Measurements from ENCODE around the gene KLK12. TPM values are rescaled to one million over a fixed set of nuclear protein-coding genes. Genes with fewer than 3 reads are reported as not detected.

KLK12 gene
- total RNA-seq (not detected), polyA plus RNA-seq (under 1 TPM in 1 of 3 donors, not detected in 2; 0.16 TPM)
- long read RNA-seq, donor 1: 0 reads
- long read RNA-seq, donor 2: 0 reads

GRCh38 chr19:51034704-51035103 lies at the start of gene KLK12:
TSS of gene KLK12 (minus strand) at chr19:51035002. CDS start at chr19:51034621, 381 bp downstream.
- no peaks in the 10 kb centered on the region for H3K9me3 ChIP-seq
- no peaks in the 10 kb centered on the region for H3K4me1 ChIP-seq
- no peak within 1 kb of the TSS for H3K27ac ChIP-seq
- 48 to 64% (median 56%) methylated on average over 11 of the region's 11 CpGs for WGBS, 5 donors
- no peak for DNase-seq
- H3K36me3 ChIP-seq: no peaks in the 10 kb centered on the region
- TF ChIP-seq CTCF (IDR thresholded peaks at IDR 0.05 in 8 of 11, conservative IDR thresholded peaks at IDR 0.05 in 3 of 11) (no peak), POLR2AphosphoS5 (IDR thresholded peaks at IDR 0.05) (no peak), POLR2A (IDR thresholded peaks at IDR 0.05) (no peak)
- intact Hi-C loops (cut with DNase I; ENCODE audit: low total_unique reads): no loop called here
- H3K4me3 ChIP-seq: no peak within 1 kb of the TSS
- H3K27me3 ChIP-seq (replicated peaks in 1 of 7): peaks cover 0 to 53% (median 0%) of the 10 kb centered on the region in 7 donors

- H3K27ac ChIP-seq: no peak overlapping the region
- peaks cover 0 to 18% (median 0%) of the 10 kb centered on the region in 7 donors for H3K27me3 ChIP-seq (replicated peaks in 1 of 7)
- no peak for DNase-seq
- WGBS, 5 donors: 79 to 87% (median 83%) methylated on average over 7 of the region's 7 CpGs
- TF ChIP-seq POLR2A (IDR thresholded peaks at IDR 0.05) (no peak), POLR2AphosphoS5 (IDR thresholded peaks at IDR 0.05) (no peak), CTCF (IDR thresholded peaks at IDR 0.05 in 8 of 11, conservative IDR thresholded peaks at IDR 0.05 in 3 of 11) (no peak)
- intact Hi-C loops (cut with DNase I; ENCODE audit: low total_unique reads): no loop called here
- H3K36me3 ChIP-seq: no peaks in the 10 kb centered on the region
- H3K4me3 ChIP-seq: no peak overlapping the region
- no peaks in the 10 kb centered on the region for H3K9me3 ChIP-seq
- H3K4me1 ChIP-seq: no peaks in the 10 kb centered on the region
These were observed 49.7 kb upstream of the KLK12 start for GRCh38 chr19:51084505-51084904.

GRCh38 chr19:51083783-51084182 lies 49.0 kb upstream of the KLK12 start:
- H3K36me3 ChIP-seq: no peaks in the 10 kb centered on the region
- TF ChIP-seq POLR2A (IDR thresholded peaks at IDR 0.05) (no peak), POLR2AphosphoS5 (IDR thresholded peaks at IDR 0.05) (no peak), CTCF (IDR thresholded peaks at IDR 0.05 in 8 of 11, conservative IDR thresholded peaks at IDR 0.05 in 3 of 11) (no peak)
- no peaks in the 10 kb centered on the region for H3K4me1 ChIP-seq
- 79 to 80% (median 79%) methylated on average over 14 of the region's 14 CpGs for WGBS, 5 donors
- H3K4me3 ChIP-seq: no peak overlapping the region
- H3K27ac ChIP-seq: no peak overlapping the region
- no peak for DNase-seq
- intact Hi-C loops (cut with DNase I; ENCODE audit: low total_unique reads): no loop called here
- H3K9me3 ChIP-seq: no peaks in the 10 kb centered on the region
- peaks cover 0 to 18% (median 0%) of the 10 kb centered on the region in 7 donors for H3K27me3 ChIP-seq (replicated peaks in 1 of 7)

GRCh38 chr19:51083181-51083580 lies 48.4 kb upstream of the KLK12 start:
- H3K27me3 ChIP-seq (replicated peaks in 1 of 7): peaks cover 0 to 18% (median 0%) of the 10 kb centered on the region in 7 donors
- no peak overlapping the region for H3K4me3 ChIP-seq
- no peaks in the 10 kb centered on the region for H3K4me1 ChIP-seq
- no peak for TF ChIP-seq CTCF (IDR thresholded peaks at IDR 0.05 in 8 of 11, conservative IDR thresholded peaks at IDR 0.05 in 3 of 11)
- no peak for TF ChIP-seq POLR2AphosphoS5 (IDR thresholded peaks at IDR 0.05)
- no peak for TF ChIP-seq POLR2A (IDR thresholded peaks at IDR 0.05)
- intact Hi-C loops (cut with DNase I; ENCODE audit: low total_unique reads): no loop called here
- H3K27ac ChIP-seq: no peak overlapping the region
- 29 to 41% (median 36%) methylated on average over 4 of the region's 4 CpGs for WGBS, 5 donors
- no peaks in the 10 kb centered on the region for H3K36me3 ChIP-seq
- H3K9me3 ChIP-seq: no peaks in the 10 kb centered on the region
- no peak for DNase-seq
